HuH-7.5 (cell line): ENCODE data around the gene PLEKHG5.
A peak's percentile ranks its signal among the peaks of the same experiment; 100 is the strongest.

ENCODE experiments used
- DNase-seq: peaks from one replicate; pipeline ENCODE4 v3.0.0; 2011; ENCODE audit warnings: low spot score

The PLEKHG5 gene

GRCh38 chr1:6424619-6425593 lies 66.6 kb downstream of the PLEKHG5 start, which contains the start of gene ESPN:
Gene ESPN (plus strand): TSS chr1:6424776. CDS start chr1:6424956, 180 bp downstream.
- DNase-seq: peak; percentile 86

DNA sequence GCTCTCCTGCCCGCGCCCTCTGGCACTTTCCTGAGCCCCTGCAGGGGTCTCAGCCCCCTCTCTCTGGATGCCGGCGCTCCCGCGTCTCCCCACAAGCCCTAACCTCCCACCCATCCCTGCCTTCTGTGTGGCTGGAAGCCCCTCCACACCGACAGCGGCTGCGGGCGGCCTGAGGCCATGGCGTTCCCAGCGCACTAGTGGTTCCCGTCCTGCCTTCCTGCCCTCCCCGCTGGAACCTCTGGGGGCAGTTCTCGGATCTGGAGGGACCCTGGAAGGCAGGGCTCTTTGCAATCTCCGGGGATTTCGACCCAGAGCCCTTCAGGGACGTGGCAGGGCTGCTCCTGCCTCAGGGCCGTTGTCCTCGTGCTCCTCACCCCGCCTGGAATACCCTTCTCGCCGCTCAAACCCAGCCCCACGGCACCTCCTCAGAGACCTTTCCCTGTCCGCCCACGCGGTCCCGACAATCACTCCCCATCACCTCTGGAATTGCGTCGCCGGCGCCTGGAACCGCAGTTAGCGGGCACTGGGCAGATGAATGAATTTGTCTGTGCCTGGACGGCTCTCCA lies 67.4 kb downstream of the PLEKHG5 start:
- DNase-seq: no peak

DNA sequence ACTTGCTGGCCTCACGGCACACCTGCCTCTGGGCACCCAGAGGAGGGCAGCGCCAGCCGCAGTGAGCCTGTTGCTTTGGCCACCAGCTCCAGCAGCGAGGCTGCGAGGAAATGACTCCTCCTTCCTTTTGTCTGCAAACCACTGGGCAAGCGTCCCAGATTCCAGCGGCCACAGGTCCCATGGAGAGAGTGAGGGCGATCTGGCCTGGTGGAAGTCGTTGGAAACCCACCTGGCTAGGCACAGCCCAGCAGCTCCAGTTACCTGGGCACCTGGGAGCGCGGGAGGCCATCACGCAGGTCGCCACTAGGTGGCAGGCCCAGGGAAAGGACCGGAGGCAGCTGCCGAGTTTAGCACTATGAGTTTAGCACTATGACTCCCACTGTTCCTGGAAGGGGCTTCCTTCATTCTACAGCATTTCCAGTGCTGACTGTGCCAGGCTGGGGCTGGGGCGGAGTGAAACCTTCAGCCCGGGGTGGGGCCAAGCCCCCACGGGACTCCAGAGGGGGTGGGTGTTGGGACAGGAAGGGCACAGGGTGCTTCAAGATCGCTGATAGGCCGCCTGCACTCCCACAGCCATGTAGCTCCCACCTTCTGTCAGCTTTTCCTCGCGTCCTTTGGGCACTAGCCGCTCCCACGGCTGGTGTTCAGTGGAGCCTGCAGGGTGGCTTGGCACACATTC lies 68.0 kb downstream of the PLEKHG5 start:
- DNase-seq: peak; percentile 94

DNA sequence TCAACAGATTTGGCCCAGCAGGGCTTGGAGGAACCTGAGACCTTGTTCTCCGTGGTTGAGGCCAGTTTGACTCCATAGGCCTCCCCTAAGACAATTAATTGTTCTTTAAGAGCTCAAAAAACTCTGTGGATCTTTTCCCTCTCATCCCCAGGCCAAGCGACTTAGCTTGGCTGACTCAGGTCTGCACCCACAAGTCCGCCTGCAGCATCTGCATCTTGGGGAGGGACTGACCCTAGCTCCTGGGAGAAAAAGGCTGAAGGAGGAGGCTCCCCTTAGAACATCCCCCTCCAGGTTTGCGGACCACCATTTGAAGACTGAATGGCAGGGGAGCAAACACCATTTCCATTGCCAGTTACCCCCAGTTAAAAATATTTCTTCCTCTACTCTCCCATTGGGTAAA lies 70.2 kb downstream of the PLEKHG5 start:
- no peak for DNase-seq

GRCh38 chr1:6420454-6421042 lies 70.9 kb downstream of the PLEKHG5 start:
- DNase-seq: no peak

GRCh38 chr1:6419804-6420453 lies 71.5 kb downstream of the PLEKHG5 start, which contains the start of gene HES2:
Gene HES2 (minus strand): TSS chr1:6419919. CDS start chr1:6419820, 99 bp downstream.
- peak; percentile 73 for DNase-seq

DNA sequence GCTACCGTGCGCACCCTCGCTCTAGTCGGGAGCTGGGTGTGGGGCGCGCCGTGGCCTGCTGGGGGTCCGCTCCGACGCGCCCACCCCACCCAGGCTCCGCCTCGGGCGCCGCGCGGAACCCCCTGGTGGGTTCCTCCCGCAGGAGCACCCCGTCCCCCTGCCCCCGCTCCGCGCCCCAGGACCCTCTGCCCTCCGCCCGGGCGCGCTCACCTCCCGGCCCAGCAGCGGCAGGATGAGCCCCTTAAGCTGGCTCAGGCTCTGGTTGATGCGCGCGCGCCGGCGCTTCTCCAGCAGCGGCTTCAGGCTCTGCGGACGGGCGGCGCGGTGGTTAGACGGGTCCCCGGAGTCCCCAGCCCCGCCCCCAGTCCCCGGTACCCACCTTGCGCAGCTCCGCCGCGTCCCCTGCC lies 72.1 kb downstream of the PLEKHG5 start:
- DNase-seq: no peak

DNA sequence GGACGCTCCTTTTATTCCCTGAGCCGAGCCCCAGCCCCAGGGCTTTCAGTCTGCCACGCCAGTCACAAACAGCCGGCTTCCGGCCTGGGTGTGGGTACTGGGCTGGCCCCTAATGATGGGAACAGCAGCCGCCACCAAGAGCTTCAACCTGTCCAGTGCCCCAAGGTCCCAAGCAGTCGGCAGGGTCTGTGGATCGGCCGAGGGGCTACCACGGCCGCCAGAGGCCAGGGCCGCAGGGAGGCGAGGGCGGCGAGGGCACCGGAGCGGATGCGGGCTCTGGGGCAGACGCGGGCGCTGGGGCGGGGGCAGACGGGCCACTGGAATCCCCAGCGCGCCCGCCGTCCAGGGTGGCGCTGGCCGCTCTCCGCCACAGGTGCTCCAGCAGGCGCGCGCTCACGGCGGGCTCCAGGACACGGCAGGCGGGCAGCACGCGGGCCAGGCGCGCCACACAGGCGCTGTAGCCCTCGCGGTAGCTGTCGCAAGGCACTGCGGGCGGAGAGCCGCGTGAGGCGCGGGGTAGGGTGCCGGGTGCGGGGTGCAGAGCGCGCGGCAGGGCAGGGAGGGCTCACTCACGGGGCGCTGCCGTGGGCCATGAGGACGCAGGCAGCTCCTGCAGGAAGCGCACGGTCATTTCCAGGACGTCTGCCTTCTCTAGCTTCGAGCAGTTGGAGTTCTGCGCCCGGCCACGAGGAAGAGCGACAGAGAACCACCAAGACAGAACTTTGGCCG lies 72.6 kb downstream of the PLEKHG5 start:
- DNase-seq: no peak

GRCh38 chr1:6417961-6418667 lies 73.4 kb downstream of the PLEKHG5 start:
- no peak for DNase-seq
